Sciatic nerve (tissue), 2 donors: ENCODE measurements around the gene MYOF. TPM values are rescaled to one million over a fixed set of nuclear protein-coding genes. Genes with fewer than 3 reads are reported as not detected.
"Not testable (repeated sequence)": the region's sequence is repeated elsewhere in the genome, so short reads cannot be mapped to it uniquely, and the experiment has no call there.

Experiments
- ATAC-seq: fragments of 200-7000 bp; cut with Tn5 transposase; one replicate; pipeline ENCODE4 v1.9.1; 2020; ENCODE audit warnings: mild to moderate bottlenecking, moderate library complexity
- DNase-seq: peaks from one replicate; pipeline ENCODE4 v3.0.0-alpha.2; 2020; ENCODE audit warnings: low spot score
- intact Hi-C: fragments of 100-400 bp; cut with DNase I; formaldehyde crosslinking; loops from one replicate; pipeline ENCODE4 v1.14.2; 2022
- total RNA-seq: library from RNA; stranded (reverse); fragmentation: NEBNext Ultra II Directional; extraction: Animal tissue kit (Norgen Biotek cat#: 25700); gene quantifications from one replicate; pipeline ENCODE4 v1.2.1, GENCODE V29; 2021
- donor health status: DM: no; HTN: no; CAD: no.
- donor health status: DM: no; HTN: no; CAD: no.

The MYOF gene
- total RNA-seq, 1 donor from 2014 or later: 76.2 TPM

DNA sequence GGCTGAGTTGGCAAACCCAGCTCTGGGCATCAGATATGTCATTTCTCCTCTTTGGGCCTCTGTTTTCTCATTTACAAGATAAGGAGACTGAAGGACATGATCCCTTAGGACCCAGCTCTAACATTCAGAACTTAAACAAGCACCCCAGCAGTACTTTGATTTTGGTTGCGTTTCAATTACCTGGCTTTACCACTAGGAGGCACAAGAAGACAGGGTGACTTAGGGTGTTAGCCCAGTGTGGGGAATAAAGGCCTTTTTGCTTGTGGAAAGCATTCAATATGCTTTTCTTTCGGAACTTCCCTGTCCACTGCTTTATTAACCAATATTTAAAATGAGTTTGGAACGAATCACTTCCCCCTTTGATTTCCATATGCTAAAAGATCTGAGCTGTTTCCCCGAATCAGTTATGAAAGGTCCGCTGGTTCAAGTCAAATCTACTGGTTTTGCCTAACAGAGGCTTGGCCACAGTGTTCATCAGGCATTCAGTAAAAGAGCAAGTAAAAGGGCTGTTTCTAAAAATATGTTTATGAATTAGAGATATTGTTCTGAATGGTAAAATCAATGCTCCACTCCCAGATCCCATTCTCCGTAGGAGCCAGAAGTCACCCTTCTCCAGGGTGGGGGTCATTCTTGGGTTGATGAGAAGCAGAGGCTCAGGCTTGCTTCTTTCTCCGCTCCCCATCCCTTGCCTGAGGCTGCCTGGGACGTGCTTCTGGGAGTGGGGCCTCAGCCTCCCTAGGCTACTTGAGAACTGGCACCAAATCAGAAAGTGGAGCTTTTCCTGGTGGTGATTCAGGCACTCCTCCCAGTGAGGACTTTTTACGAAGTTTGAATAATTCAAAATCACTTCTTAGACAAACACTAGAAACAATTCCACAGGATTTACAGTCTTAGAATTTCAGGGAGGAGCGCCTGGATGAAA, 105.5 kb downstream of the MYOF start:
- DNase-seq: peak; percentile 73
- intact Hi-C loops: loop anchor here (5.0 kb wide), 1 partner anchor 106 kb away; the partner anchor contains the start of gene MYOF
- peak; percentile 93 for ATAC-seq

GRCh38 chr10:93370961-93371360, 111.2 kb downstream of the MYOF start:
- no peak for DNase-seq
- intact Hi-C loops: no loop called here

DNA sequence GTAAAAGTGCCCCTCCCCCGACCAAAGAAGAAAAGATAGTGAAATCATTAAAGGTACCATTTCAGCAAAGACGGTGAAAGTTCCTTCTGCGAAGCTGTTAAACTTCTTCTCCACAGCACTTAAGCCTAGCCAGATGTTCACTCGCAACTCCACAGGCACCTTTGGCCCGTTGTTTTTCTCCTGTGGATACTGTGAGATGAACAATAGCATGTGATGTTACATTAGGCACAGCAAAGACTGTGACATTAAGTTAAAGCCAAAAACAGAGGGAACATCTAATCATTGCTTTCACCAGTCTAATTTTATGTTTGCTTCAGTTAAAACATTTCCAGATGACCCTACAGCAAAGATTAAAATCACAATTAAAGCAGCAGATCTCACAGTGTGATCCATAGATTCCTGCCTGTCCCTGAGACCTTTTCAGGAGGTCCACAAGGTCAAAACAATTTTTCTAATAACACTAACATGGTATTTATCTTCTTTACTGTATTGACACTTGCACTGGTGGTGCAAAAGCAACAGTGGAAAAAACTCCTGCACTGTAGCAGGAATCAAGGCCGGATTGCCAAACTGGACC, 112.5 kb downstream of the MYOF start:
- intact Hi-C loops: no loop called here
- DNase-seq (no peak), ATAC-seq (peak; percentile 59)

More at GRCh38 chr10:93370961-93371360, 111.2 kb downstream of the MYOF start:
- no peak for ATAC-seq

GRCh38 chr10:93368210-93368609, 113.9 kb downstream of the MYOF start:
- intact Hi-C loops: no loop called here
- ATAC-seq: no peak
- no peak for DNase-seq

GRCh38 chr10:93367664-93368063, 114.5 kb downstream of the MYOF start:
- intact Hi-C loops: no loop called here
- DNase-seq: no peak
- ATAC-seq: no peak

DNA sequence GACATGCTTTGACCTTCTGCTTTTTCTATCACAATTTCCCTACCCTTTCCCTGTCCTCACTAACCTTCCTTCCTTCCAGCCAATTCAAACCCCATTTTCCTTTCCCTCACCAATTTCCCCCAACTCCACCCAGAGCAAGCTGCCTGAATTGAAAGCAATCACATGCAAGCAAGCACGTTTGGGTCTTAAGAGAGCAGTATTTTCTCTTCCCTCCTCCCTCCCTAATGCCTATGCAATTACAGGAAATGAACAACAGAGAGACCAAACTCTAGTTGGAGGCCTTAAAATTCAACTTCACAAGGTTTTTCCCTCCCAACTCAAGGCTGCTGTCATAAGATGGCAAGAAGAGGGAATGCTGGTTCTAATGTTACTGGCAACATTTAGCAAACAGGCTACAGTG, 117.2 kb downstream of the MYOF start:
- ATAC-seq (no peak), DNase-seq (no peak)
- intact Hi-C loops: no loop called here

DNA sequence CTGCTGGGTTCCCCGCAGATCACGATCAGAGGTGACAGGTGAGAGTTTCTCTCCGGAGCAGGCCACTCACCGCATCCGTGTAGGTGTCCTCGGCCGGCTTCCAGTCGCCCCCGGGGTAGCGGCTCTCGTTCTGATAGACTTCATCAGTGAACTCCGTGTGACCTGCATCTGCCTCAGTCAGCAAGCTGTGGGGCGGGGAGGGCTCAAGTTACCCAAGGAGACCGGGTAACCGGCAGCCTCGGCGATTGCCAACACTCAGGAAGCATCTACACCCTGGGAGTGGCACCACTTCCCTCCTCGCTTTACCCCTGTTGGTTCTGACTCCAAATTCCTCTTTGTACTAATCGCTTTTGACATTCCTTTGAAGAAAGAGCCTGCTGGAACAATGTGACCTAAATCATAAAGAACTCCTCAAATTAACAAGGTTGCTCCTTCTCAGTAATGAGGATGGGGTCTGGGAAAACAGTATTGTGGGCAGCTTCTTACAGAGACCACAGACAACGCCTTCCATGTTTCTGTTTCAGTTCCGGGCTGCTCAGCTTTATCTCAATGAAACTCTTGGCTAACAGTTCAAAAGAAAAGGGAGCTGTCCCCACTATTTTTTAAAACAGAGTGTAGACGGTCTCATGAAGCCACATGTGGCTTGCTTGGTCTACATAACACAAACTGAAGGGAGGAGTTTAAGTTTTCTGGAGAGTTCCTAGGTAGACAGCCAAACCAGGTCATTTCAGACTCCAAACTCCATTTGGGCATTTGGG, 118.1 kb downstream of the MYOF start:
- ATAC-seq (peak; percentile 43), DNase-seq (no peak)
- intact Hi-C loops: no loop called here

GRCh38 chr10:93358398-93358797, 123.7 kb downstream of the MYOF start:
- intact Hi-C loops, DNase-seq, ATAC-seq: not testable (repeated sequence)

- intact Hi-C loops: no loop called here
- DNase-seq (no peak), ATAC-seq (peak; percentile 55)
These were observed 124.5 kb downstream of the MYOF start for GRCh38 chr10:93357680-93358079.

DNA sequence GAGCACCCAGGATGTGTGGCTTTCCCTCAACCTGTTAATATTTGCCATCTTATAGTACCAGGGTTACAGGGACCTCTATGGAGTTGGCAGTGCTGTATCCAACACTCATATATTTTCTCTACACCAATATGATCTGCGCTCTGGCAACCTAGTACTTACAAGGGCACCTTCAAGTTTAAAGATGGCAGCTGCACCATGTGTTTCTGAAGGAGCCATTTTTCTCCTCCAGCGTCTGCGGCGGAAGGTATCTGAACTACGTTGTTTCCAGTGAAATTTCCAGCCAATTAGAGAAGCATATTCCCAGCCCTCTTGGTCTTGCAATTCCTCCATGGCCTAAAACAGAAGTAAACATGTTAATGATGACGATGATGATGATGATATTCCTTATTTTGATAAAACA, 125.6 kb downstream of the MYOF start:
- intact Hi-C loops: no loop called here
- no peak for ATAC-seq
- DNase-seq: no peak

GRCh38 chr10:93352638-93353383, 129.3 kb downstream of the MYOF start:
- peak; percentile 53 for ATAC-seq
- no peak for DNase-seq
- intact Hi-C loops: no loop called here

GRCh38 chr10:93346694-93347093, 135.4 kb downstream of the MYOF start:
- intact Hi-C loops: no loop called here
- DNase-seq (no peak), ATAC-seq (peak; percentile 34)

GRCh38 chr10:93346108-93346507, 136.0 kb downstream of the MYOF start:
- intact Hi-C loops: no loop called here
- DNase-seq (no peak), ATAC-seq (no peak)

DNA sequence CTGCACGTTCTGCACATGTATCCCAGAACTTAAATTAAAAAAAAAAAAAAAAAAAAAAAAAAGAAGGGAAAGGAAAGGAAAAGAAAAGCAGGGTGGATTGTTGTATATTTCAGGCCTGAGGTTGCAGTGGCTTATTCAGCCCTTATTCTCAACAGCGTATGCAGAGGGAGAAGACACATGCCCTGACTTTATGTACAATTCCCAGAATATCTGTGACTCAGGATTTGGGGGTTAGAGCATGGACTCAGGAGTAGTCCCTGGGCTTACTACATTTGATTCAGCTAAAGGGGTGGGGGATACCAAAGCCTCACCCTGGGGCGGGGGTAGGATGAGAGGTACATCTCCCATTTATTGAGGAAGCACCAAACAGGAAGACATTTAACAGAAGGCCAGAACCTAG, 137.4 kb downstream of the MYOF start:
- intact Hi-C loops: no loop called here

GRCh38 chr10:93342921-93343320, 139.2 kb downstream of the MYOF start:
- DNase-seq (no peak), ATAC-seq (no peak)
- intact Hi-C loops: no loop called here

More for the DNA sequence above, 137.4 kb downstream of the MYOF start:
- DNase-seq (no peak), ATAC-seq (no peak)

GRCh38 chr10:93342366-93342765, 139.8 kb downstream of the MYOF start:
- ATAC-seq: no peak
- intact Hi-C loops: no loop called here
- DNase-seq: no peak

DNA sequence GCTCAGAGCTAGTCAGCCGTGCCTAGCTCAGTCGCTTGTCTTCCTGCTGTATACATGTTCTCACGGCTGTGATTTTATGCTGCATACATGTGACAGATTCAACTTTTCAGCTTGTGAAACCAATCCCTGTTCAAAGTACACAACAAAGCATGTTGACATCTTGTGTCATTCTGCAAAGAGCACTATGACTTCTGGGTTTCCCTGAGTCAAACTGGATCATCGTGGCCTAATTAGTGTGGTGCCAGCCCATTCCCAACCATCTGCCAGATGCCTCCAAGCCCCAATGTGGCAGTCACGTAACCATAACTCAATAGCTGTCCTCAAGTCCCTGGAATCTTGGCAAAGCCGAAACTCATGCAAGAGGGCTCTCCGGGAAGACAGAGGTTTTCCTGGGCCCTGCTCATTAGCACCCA, 144.8 kb downstream of the MYOF start:
- intact Hi-C loops: no loop called here
- DNase-seq: no peak
- no peak for ATAC-seq

DNA sequence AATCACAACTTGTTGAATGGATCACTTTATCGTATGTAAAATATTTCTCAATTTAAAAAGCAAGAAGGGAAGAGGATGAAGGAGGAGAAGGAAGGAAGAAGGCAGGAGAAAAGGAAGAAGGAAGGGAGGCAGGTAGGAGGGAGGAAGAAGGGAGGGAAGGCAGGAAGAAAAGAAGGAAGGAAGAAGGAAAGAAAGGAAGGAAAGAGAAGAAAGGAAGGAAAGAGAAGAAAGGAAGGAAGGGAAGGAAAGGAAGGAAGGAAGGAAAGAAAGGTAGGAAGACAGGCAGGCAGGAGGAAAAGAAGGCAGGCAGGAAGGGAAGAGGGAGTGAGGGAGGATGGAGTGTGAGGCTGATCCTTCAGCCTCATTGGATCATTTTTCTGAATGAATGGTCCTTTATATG, 145.5 kb downstream of the MYOF start:
- ATAC-seq (no peak), DNase-seq (no peak)
- intact Hi-C loops: no loop called here

DNA sequence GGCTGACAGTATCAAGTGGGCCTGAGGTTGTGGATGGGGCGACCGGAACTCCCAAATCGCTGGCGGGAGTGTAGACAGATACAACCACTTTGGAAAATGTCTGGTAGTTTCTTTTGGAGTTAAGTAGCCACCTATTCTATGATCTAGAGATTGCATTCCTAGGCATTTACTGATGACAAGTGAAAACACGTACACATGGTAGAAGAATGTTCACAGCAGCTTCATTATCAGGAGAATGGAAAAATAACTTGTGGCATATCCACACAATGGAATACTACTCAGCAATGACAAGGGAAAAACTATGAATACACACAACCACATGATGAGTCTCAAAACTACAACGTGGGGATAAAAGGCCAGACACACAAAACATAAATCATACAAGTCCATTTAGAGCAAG, 146.0 kb downstream of the MYOF start:
- intact Hi-C loops: no loop called here
- DNase-seq (no peak), ATAC-seq (no peak)
